Neural progenitor cell (in vitro differentiated cells): ENCODE results near the gene RBM45.

ENCODE experiments used
- EZH2 ChIP-seq: fragments of 200-600 bp; sonication (generic); IDR thresholded peaks from 2 replicates; pipeline ENCODE4 v1.6.1; 2017; ENCODE audit warnings: antibody characterized with exemption, mild to moderate bottlenecking, moderate library complexity
- TF ChIP-seq, protein P1 (sequence below): fragments of 200-600 bp; sonication (generic); IDR thresholded peaks from 2 replicates; pipeline ENCODE4 v1.5.1; 2017; ENCODE audit warnings: antibody characterized with exemption, mild to moderate bottlenecking

DNA sequence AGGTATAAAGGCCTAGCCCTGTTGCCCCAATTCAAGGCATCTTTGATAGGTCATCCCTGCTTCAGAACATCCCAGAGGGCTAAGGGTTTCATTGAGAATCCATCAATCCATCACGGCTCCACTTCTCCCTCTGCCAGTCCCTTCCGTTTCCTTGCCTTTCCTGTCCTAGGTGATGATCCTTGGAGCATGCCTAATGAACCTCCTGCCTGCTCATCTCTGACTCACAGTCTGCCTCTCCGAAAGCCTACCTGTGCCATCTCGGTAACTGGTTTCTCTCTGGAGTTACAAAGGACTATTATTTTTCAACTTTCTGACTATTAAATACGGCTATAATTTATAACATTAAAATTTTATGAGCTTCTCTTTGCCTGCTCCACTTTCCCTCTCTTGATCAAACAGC, 45.3 kb downstream of the RBM45 start:
- TF ChIP-seq, protein P1, sequence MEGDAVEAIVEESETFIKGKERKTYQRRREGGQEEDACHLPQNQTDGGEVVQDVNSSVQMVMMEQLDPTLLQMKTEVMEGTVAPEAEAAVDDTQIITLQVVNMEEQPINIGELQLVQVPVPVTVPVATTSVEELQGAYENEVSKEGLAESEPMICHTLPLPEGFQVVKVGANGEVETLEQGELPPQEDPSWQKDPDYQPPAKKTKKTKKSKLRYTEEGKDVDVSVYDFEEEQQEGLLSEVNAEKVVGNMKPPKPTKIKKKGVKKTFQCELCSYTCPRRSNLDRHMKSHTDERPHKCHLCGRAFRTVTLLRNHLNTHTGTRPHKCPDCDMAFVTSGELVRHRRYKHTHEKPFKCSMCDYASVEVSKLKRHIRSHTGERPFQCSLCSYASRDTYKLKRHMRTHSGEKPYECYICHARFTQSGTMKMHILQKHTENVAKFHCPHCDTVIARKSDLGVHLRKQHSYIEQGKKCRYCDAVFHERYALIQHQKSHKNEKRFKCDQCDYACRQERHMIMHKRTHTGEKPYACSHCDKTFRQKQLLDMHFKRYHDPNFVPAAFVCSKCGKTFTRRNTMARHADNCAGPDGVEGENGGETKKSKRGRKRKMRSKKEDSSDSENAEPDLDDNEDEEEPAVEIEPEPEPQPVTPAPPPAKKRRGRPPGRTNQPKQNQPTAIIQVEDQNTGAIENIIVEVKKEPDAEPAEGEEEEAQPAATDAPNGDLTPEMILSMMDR = no peak
- TF ChIP-seq EZH2 = no peak
